GM10847 (cell line): ENCODE results near the gene NCOA7.

Source experiments
- POLR2A ChIP-seq: IDR thresholded peaks from 2 replicates; pipeline ENCODE4 v1.6.1; 2011; ENCODE audit not compliant: insufficient read length; ENCODE audit errors: extremely low read depth

Gene NCOA7

DNA sequence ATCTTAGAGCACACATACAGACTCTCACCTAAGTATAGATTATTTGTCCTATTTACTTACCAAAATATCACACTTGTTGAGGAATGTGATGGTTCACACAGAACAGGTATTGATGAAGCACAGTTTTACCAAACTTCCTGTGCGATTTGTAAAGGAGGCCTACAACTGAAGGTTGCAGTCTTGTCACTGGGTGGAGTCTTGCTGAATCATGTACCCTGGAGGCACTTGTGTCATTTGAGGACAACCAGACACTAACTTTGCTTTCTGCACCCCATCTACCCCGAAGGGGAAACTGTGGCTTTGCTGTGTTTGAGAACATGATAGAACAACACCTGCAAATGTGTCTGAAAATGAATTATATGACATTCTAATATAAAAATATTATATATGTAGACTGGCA, 133.4 kb downstream of the NCOA7 start:
- TF ChIP-seq POLR2A: no peak

DNA sequence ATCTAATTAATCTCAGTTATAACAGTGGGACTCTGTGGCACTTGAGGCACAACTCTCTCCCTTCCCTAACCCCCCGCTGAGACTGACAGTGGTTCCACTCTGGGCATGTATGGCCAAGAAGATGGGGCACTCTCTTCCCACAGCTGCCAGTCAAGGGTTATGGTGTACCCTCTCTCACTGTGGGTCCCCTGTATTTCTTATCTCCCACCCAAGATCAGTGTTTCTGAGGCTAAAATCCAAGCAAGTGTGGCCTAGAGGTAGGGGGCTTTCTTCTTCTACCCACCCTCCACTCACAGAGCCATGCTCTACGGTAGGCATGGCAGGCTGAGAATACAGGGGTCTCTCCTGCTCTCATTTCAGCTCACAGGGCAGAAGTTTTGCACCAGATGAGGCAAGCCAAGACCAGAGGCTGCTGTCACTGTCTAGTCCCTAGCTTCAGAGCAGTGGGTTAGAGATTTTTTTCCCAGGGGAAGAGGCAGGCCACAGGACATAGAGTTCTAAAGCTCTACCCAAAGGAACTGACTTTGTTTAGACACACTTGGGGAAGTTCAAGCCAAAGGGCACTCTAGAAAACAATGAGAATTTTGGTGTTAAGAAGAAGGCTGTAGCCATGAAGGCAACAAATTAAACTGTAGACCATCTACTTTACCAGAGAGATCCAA, 134.1 kb downstream of the NCOA7 start:
- no peak for TF ChIP-seq POLR2A

DNA sequence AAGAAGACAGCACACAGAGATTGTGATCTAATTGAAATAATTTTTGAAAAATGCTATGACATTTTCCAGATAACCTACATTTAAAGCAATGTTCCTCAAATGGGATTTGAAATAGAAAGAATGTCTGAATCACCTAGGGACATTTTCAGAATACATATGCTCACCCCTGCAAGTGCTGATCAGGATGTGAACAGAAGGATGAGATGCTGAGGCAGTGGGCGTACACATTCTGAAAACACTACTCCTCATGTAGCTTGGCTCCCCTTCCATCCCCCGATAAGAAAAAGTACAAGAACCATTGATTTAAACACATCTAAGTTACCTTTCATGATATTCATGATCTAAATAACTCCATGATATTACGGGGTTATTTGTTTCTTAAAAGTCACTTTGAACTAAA, 136.0 kb downstream of the NCOA7 start:
- no peak for TF ChIP-seq POLR2A

DNA sequence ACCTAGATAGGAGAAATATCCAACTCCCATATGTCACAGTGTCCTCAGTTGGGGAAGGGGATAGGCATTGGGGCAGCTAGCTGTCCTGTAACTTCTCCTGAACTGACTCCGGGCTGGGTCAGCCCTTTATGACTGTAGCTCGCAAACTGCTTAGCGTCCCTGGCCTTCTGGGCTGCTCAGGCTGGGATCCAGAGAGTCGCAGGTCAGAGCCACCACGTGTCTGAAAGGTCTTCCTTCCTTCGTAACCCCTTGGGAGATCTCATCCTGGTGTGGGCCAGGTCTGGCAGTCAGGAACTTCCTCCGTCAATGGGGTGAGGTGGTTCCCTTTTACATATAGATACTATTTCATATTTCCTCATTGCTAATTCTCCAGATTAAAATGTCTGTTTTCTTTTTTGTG, 137.0 kb downstream of the NCOA7 start:
- no peak for TF ChIP-seq POLR2A

DNA sequence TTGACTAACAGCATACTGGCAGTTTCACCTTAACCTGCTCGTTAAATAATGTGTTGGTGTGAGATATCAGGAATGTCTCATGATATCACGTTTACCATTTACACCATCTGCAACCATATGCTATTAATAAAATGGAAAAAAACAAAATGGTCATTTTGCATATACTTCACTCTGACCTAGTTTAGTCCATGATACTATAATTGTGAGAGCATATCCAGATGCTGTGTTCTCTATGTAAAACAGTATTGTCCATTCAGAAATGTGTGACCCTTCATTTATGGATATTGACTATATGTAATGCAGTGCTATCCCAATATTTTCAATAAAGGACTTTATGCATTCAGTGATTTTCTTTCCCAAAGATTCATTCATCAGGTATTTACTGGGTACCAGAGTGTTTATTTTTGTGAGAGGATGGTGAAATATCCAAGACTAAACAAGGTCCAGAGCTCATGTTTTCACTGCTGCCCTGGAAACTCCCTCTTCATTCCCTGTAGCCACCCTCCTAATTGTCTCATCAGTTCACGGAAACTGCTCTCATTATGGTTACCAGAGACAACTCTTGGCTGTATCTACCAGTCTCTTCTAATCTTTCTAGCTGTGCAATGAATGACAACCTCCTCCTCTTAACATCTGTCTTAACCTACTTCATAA, 140.1 kb downstream of the NCOA7 start:
- TF ChIP-seq POLR2A: no peak

DNA sequence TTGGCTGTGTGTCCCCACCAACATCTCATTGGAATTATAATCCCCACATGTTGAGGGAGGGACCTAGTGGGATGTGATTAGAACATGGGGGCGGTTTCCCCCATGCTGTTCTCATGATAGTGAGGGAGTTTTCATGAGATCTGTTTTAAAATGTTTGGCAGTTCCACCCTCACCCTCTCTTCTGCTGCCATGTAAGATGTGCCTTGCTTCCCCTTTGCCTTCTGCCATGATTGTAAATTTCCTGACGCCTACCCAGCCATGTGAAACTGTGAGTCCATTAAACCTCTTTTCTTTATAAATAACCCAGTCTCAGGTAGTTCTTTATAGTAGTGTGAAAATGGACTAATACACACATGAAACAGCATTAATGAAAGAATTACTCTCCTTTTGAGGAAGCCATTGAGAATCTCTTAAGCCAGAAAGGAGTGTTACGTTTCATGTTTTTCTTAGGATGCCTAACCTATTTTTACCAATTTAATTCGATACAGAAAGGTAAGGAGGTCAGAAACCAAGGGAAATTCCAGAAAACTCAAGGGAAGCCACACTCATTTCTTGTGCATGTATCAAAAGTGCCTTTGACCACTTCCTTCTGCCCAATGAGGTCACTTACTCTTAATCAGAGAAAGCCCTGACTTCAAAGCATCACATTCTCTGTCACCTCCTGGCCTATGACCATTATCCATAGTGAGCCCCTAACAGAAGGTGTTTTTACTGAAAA, 141.1 kb downstream of the NCOA7 start:
- no peak for TF ChIP-seq POLR2A

DNA sequence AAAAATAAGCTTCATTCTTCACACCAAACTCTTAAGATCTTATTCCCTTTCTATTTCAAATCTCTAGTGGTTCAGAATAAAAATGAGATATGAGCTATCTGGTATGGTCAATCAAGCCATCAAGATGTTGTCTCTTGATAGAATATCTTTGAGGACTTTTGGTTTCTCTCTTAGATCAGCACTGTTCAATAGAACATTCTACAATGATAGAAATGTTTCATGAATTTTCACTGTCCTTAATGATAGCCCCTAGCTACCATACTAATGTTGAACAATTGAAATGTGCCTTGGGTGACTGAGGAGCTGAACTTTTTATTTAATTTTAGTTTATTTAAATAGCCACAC, 141.7 kb downstream of the NCOA7 start:
- no peak for TF ChIP-seq POLR2A

DNA sequence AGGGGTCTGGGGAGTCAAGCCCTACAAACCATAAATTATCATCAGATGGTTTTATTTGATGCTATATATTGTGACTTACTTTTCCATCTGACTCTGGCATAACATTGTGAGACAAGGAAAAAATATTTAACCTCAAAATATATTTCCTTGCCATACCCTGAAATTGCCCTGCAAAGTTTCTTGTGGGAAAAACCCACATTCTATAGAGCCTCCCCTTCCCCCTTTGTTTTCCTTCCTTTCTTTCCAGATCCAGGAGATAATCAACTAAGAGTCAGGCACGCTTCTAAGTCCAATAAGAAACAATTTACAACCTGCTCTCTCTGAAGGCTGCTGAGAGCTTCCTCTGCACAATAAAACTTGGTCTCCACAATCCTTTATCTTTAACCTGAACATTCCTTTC, 148.3 kb downstream of the NCOA7 start:
- TF ChIP-seq POLR2A: no peak

DNA sequence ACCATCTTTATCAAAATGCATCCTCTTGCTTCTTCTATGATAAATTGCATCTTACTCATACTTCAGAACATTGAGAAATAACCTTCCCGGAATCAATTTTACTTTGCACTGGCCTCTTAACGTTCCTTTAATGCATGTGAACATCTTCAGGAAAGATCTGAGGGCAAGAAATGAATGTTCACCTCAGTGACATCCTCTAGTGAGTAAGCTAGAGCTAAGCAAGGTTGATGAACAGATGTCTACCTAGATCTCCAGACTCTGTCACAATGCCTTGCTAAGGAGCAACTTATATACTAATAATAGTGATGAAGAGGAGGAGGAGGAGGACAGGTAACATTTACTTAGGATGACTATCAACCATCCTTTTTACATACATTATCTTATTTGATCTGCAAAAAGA, 149.0 kb downstream of the NCOA7 start:
- no peak for TF ChIP-seq POLR2A

DNA sequence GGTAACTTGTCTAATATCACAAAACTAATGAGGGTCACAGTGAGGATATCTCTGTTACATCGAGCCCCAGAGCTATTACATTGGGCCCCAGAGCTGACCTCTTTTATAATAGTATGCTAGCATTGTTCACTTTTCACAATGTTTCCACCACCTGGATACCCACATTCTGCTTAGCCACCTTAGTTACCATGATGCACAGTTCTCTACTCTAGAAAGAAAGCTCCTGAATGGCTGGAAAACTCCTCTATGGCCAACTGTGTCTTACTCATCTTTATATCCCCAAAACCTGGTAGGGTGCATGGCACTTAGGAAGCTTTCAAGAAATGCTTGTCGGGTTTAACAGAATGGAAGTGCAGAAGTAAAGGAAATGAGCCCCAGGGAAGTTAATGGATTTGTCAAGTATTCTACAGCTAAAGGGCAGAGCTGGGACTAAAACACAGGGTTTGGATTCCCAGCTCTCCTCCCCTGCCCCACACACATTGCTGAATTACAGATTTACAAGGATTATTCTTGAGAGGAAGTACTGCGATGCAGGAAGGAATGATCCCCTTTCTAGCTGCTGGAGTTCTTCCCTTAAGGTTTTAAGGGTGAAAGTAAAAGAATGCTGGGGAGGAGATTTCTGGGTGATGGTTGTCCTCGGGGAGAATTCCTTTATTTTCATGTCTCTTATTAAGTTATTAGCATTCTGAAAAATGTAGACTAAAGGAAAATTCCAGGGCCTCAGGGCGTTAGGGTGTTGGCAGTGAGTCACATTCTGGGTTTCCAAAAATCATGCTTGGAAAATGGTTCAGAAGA, 149.7 kb downstream of the NCOA7 start:
- no peak for TF ChIP-seq POLR2A

DNA sequence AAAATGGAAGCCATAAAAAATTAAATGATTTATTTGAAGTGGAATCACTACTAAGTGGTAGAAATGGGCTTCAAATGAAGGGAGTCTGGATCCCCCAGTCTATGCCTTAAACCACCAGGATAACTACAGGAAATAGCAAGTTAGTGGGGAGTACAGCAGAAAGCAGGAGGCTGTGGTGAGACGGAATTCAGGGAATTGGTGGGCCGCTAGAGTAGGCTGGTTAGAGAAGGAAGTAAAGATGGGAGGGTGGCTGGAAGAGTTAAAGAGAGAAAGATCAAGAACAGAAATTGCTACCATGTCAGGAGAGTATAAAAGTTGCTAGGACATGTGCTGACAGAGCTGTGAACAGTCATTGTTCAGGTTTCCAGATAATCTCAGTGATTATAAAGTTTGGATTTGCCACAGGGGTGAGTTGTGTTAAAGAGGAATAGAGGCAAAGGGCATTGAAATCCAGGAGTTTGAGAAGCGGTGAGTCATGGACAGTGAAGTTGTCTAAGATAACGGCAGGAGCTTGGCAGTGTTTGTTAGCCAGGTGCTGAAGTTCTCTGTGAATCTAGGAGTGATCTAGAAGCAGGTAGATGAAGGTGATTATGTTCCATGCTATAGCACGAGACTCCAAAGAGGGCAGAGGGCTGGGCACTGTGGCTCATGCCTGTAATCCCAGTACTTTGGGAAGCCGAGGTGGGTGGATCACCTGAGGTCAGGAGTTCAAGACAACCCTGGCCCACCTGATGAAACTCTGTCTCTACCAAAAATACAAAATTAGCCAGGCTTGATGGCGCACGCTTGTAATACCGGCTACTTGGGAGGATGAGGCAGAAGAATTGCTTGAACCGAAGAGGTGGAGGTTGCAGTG, 152.1 kb downstream of the NCOA7 start:
- TF ChIP-seq POLR2A: no peak

DNA sequence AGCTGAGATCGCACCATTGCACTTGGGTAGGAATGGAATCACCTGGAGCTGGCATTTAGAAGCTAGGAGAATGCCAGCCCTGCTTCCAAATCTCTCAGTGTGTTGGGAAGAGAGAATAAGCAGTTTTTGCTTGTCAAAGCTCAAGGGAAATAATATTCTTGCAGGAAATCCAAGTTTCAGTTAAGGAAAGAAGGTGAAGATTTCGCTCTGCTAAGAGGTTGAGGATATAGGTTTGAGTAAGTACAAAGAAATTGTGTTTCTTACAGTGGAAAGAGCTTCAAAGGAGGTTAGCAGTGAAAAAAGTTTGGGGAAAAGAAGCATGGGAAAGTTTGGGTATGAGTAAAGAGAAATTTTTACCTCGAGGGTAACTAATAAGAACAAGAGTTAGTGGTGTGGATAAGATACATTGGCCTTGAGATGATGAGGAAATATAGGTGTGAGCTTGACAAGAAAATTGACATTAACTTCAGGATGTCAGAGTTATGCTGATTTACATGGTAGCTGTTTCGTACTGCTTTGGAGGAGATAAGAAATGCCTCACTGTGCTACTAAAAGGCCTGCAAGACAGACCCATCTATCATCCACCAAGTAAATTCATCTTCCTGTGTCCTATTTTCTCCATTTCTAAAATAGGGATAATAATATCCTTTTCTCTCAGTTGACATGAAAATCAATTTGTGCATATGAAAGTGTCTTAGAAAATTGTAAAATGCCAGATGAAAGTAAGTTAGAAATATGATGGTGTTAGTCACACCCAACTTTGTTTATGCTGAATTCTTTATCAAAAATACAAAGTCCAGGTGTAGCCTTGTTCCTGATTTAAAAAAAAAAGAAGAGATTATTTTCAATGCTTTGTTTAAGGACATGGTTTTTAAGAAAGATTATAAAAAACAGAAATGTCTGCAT, 153.0 kb downstream of the NCOA7 start:
- no peak for TF ChIP-seq POLR2A

DNA sequence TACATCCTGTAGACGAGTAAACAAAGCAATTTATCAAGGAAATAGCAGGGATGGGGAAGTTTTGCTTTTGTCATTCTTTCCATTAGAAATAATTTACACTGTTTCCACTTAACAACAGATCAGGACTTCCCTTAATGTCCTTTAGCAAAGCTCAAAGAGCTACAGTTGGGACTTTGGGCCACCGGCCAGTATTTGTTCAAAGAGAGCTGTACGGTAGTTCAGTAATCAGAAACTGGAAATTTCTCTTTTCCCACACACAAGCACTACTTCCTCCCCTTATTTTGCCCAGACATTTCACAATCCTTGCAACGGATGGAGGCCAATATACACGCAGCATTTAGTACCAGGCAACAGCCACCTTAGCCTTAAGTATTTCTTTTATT, 153.7 kb downstream of the NCOA7 start:
- no peak for TF ChIP-seq POLR2A

DNA sequence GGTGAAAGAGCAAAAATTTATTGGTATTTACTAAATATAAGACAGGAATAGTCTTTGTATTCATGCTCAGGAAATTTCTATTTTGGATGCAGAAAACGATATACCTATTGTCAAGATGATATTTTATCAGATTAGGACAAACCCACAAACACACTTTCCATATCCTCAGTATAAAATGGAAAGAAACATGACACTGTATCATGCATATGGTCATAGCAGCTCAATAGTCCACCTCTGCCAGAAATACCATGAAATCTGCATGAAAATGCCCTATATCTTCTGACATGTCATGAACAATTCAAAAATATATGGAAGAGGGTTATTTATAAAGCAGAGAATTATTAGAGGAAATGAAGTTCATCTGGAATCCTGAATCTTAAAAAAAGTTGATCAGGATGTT, 154.1 kb downstream of the NCOA7 start:
- TF ChIP-seq POLR2A: no peak
